ENCODE results near the gene SMAD2.

Gene SMAD2

DNA sequence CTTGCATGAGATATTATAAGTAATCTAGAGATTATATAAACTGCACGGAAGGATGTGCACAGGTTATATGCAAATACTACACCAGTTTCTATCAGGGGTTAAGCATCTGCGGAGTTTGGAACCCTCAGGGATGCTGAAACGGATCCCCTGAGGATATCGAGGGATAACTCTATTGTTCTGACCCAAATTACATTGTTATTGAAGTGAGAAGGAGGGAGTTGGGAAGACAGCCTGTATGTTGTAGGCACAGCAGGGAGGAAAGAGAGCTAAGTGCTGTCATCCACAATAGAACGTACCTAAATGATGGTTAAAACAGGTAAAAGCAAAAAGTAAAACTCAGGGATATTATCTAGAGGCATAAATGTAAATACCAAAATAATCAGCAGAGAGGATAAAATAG, 44.6 kb upstream of the SMAD2 start:
- Histone ChIP-seq H3K4me3 (ENCODE audit: severe bottlenecking) (no peak overlapping the region), H3K27me3 (ENCODE audit: insufficient read depth, poor library complexity, severe bottlenecking) (no peaks in the 10 kb centered on the region), H3K4me1 (ENCODE audit: insufficient read depth, poor library complexity, severe bottlenecking) (no peaks in the 10 kb centered on the region), H3K27ac (ENCODE audit: poor library complexity, severe bottlenecking) (no peak overlapping the region), H3K9me3 (ENCODE audit: severe bottlenecking) (no peaks in the 10 kb centered on the region), H3K36me3 (ENCODE audit: low read depth) (no peaks in the 10 kb centered on the region)
- ATAC-seq (ENCODE audit: low read depth): no peak
- TF ChIP-seq, protein P1, sequence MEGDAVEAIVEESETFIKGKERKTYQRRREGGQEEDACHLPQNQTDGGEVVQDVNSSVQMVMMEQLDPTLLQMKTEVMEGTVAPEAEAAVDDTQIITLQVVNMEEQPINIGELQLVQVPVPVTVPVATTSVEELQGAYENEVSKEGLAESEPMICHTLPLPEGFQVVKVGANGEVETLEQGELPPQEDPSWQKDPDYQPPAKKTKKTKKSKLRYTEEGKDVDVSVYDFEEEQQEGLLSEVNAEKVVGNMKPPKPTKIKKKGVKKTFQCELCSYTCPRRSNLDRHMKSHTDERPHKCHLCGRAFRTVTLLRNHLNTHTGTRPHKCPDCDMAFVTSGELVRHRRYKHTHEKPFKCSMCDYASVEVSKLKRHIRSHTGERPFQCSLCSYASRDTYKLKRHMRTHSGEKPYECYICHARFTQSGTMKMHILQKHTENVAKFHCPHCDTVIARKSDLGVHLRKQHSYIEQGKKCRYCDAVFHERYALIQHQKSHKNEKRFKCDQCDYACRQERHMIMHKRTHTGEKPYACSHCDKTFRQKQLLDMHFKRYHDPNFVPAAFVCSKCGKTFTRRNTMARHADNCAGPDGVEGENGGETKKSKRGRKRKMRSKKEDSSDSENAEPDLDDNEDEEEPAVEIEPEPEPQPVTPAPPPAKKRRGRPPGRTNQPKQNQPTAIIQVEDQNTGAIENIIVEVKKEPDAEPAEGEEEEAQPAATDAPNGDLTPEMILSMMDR (IDR thresholded peaks at IDR 0.05; ENCODE audit: poor library complexity, severe bottlenecking): no peak
- DNase-seq (ENCODE audit: low spot score): no peak

GRCh38 chr18:47970664-47971531, 40.4 kb upstream of the SMAD2 start:
- DNase-seq (ENCODE audit: low spot score): no peak

GRCh38 chr18:47969816-47970215, 39.4 kb upstream of the SMAD2 start:
- ATAC-seq (ENCODE audit: low read depth) (no peak), DNase-seq (ENCODE audit: low spot score) (no peak)
- no peak overlapping the region for H3K27ac ChIP-seq (ENCODE audit: poor library complexity, severe bottlenecking)
- H3K4me3 ChIP-seq (ENCODE audit: severe bottlenecking): no peak overlapping the region
- no peaks in the 10 kb centered on the region for H3K9me3 ChIP-seq (ENCODE audit: severe bottlenecking)
- no peaks in the 10 kb centered on the region for H3K27me3 ChIP-seq (ENCODE audit: insufficient read depth, poor library complexity, severe bottlenecking)
- TF ChIP-seq, protein P1 (IDR thresholded peaks at IDR 0.05; ENCODE audit: poor library complexity, severe bottlenecking): no peak
- no peaks in the 10 kb centered on the region for H3K36me3 ChIP-seq (ENCODE audit: low read depth)
- H3K4me1 ChIP-seq (ENCODE audit: insufficient read depth, poor library complexity, severe bottlenecking): no peaks in the 10 kb centered on the region

More at GRCh38 chr18:47970664-47971531, 40.4 kb upstream of the SMAD2 start:
- TF ChIP-seq, protein P1 (IDR thresholded peaks at IDR 0.05; ENCODE audit: poor library complexity, severe bottlenecking): no peak
- ATAC-seq (ENCODE audit: low read depth): no peak
- H3K4me1 ChIP-seq (ENCODE audit: insufficient read depth, poor library complexity, severe bottlenecking): no peaks in the 10 kb centered on the region
- no peaks in the 10 kb centered on the region for H3K9me3 ChIP-seq (ENCODE audit: severe bottlenecking)
- no peak overlapping the region for H3K27ac ChIP-seq (ENCODE audit: poor library complexity, severe bottlenecking)
- no peaks in the 10 kb centered on the region for H3K36me3 ChIP-seq (ENCODE audit: low read depth)
- no peaks in the 10 kb centered on the region for H3K27me3 ChIP-seq (ENCODE audit: insufficient read depth, poor library complexity, severe bottlenecking)
- H3K4me3 ChIP-seq (ENCODE audit: severe bottlenecking): no peak overlapping the region

- Histone ChIP-seq H3K36me3 (ENCODE audit: low read depth) (no peaks in the 10 kb centered on the region), H3K27me3 (ENCODE audit: insufficient read depth, poor library complexity, severe bottlenecking) (no peaks in the 10 kb centered on the region), H3K4me3 (ENCODE audit: severe bottlenecking) (no peak overlapping the region), H3K9me3 (ENCODE audit: severe bottlenecking) (no peaks in the 10 kb centered on the region), H3K27ac (ENCODE audit: poor library complexity, severe bottlenecking) (no peak overlapping the region), H3K4me1 (ENCODE audit: insufficient read depth, poor library complexity, severe bottlenecking) (no peaks in the 10 kb centered on the region)
- TF ChIP-seq, protein P1 (IDR thresholded peaks at IDR 0.05; ENCODE audit: poor library complexity, severe bottlenecking): no peak
- ATAC-seq (ENCODE audit: low read depth): no peak
- DNase-seq (ENCODE audit: low spot score): no peak
Measured at GRCh38 chr18:47968721-47969120, 38.3 kb upstream of the SMAD2 start.
